ENCODE data around the gene SRM. TPM values are rescaled to one million over a fixed set of nuclear protein-coding genes. Genes with fewer than 3 reads are reported as not detected.

The SRM gene
- total and polyA plus RNA-seq, 2 of the 13 experiments (the other 11 are each of a cell fraction or from before 2014, with no cell fraction given) = 27.9 to 31.8 TPM

DNA sequence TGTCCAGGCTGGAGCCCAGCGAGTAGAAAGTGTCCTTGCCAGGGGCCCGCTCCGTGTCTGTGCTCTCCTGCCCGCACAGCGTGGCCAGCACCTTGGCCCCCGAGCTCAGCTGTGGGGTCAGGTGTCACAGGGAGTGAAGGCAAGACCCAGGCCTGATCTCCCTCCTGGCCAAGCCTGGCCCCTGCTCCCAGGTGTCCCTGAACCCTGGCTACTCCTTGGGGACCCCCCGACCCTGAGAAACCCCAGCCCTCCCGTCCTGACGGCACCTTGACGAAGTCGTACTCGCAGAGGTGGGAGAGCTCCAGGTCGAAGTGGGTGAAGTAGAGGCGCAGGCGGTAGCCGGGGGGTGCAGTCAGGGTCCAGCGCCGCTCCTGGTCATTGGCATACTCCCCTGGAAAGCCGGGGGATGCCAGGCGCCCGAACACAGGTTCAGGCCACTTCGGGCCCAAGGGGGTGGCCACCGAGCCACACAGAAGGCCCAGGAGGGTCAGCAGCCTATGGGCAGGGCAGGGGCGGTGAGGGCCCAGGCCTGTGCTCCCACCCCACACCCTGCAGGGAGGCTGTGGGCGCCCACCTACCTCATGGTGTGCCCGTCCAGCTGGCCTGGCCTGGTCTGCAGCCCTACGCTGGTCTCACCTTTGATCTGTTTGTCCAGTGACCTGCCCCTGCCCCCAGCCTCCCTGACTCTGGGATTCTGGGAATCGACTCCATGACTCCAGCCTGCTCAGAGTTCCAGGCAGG lies 13.0 kb downstream of the SRM start, which contains the start of gene MASP2 (continued):
- TF ChIP-seq, protein P1, sequence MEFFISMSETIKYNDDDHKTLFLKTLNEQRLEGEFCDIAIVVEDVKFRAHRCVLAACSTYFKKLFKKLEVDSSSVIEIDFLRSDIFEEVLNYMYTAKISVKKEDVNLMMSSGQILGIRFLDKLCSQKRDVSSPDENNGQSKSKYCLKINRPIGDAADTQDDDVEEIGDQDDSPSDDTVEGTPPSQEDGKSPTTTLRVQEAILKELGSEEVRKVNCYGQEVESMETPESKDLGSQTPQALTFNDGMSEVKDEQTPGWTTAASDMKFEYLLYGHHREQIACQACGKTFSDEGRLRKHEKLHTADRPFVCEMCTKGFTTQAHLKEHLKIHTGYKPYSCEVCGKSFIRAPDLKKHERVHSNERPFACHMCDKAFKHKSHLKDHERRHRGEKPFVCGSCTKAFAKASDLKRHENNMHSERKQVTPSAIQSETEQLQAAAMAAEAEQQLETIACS (CRISPR knock-in tag; IDR thresholded peaks at IDR 0.05) = no peak
- peak; percentile 91 for TF ChIP-seq RARA (CRISPR knock-in tag; IDR thresholded peaks at IDR 0.05)
- TF ChIP-seq, protein P2, sequence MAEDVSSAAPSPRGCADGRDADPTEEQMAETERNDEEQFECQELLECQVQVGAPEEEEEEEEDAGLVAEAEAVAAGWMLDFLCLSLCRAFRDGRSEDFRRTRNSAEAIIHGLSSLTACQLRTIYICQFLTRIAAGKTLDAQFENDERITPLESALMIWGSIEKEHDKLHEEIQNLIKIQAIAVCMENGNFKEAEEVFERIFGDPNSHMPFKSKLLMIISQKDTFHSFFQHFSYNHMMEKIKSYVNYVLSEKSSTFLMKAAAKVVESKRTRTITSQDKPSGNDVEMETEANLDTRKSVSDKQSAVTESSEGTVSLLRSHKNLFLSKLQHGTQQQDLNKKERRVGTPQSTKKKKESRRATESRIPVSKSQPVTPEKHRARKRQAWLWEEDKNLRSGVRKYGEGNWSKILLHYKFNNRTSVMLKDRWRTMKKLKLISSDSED (CRISPR knock-in tag; IDR thresholded peaks at IDR 0.05) = no peak
- TF ChIP-seq EED (CRISPR knock-in tag; IDR thresholded peaks at IDR 0.05) = no peak
- 0 out of 2 replicates have a peak, but pooled peaks have one; percentile 60 for TF ChIP-seq ZNF761 (CRISPR knock-in tag; conservative IDR thresholded peaks at IDR 0.05)
- TF ChIP-seq, protein P3, sequence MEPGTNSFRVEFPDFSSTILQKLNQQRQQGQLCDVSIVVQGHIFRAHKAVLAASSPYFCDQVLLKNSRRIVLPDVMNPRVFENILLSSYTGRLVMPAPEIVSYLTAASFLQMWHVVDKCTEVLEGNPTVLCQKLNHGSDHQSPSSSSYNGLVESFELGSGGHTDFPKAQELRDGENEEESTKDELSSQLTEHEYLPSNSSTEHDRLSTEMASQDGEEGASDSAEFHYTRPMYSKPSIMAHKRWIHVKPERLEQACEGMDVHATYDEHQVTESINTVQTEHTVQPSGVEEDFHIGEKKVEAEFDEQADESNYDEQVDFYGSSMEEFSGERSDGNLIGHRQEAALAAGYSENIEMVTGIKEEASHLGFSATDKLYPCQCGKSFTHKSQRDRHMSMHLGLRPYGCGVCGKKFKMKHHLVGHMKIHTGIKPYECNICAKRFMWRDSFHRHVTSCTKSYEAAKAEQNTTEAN (CRISPR knock-in tag; conservative IDR thresholded peaks at IDR 0.05) = no peak
- no peak for TF ChIP-seq XBP1 (CRISPR knock-in tag; IDR thresholded peaks at IDR 0.05)
- TF ChIP-seq ZFX (CRISPR knock-in tag; IDR thresholded peaks at IDR 0.05; ENCODE audit: low read depth) = peak; percentile 89
- no peak for TF ChIP-seq NCOA1 (CRISPR knock-in tag; IDR thresholded peaks at IDR 0.05)
- TF ChIP-seq, protein P4, sequence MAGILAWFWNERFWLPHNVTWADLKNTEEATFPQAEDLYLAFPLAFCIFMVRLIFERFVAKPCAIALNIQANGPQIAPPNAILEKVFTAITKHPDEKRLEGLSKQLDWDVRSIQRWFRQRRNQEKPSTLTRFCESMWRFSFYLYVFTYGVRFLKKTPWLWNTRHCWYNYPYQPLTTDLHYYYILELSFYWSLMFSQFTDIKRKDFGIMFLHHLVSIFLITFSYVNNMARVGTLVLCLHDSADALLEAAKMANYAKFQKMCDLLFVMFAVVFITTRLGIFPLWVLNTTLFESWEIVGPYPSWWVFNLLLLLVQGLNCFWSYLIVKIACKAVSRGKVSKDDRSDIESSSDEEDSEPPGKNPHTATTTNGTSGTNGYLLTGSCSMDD (CRISPR knock-in tag; IDR thresholded peaks at IDR 0.05) = no peak
- 0 out of 2 replicates have a peak, but pooled peaks have one; percentile 64 for TF ChIP-seq ARNTL (CRISPR knock-in tag; IDR thresholded peaks at IDR 0.05)
- TF ChIP-seq ZSCAN21 (CRISPR knock-in tag; IDR thresholded peaks at IDR 0.05; ENCODE audit: borderline replicate concordance) = peak; percentile 78
- TF ChIP-seq, protein P5, sequence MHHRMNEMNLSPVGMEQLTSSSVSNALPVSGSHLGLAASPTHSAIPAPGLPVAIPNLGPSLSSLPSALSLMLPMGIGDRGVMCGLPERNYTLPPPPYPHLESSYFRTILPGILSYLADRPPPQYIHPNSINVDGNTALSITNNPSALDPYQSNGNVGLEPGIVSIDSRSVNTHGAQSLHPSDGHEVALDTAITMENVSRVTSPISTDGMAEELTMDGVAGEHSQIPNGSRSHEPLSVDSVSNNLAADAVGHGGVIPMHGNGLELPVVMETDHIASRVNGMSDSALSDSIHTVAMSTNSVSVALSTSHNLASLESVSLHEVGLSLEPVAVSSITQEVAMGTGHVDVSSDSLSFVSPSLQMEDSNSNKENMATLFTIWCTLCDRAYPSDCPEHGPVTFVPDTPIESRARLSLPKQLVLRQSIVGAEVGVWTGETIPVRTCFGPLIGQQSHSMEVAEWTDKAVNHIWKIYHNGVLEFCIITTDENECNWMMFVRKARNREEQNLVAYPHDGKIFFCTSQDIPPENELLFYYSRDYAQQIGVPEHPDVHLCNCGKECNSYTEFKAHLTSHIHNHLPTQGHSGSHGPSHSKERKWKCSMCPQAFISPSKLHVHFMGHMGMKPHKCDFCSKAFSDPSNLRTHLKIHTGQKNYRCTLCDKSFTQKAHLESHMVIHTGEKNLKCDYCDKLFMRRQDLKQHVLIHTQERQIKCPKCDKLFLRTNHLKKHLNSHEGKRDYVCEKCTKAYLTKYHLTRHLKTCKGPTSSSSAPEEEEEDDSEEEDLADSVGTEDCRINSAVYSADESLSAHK (CRISPR knock-in tag; IDR thresholded peaks at IDR 0.05; ENCODE audit: borderline replicate concordance) = no peak
- TF ChIP-seq ZNF446 (CRISPR knock-in tag; IDR thresholded peaks at IDR 0.05) = 0 out of 2 replicates have a peak, but pooled peaks have one; percentile 45
- no peak for TF ChIP-seq RFX1 (IDR thresholded peaks at IDR 0.05)
- TF ChIP-seq, protein P6, sequence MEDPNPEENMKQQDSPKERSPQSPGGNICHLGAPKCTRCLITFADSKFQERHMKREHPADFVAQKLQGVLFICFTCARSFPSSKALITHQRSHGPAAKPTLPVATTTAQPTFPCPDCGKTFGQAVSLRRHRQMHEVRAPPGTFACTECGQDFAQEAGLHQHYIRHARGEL (CRISPR knock-in tag; IDR thresholded peaks at IDR 0.05) = no peak
- no peak for TF ChIP-seq RBAK (CRISPR knock-in tag; IDR thresholded peaks at IDR 0.05)
- no peak for TF ChIP-seq GFI1 (CRISPR knock-in tag; IDR thresholded peaks at IDR 0.05; ENCODE audit: borderline replicate concordance)
- TF ChIP-seq ZNF775 (CRISPR knock-in tag; IDR thresholded peaks at IDR 0.05; ENCODE audit: borderline replicate concordance) = no peak
- no peak for TF ChIP-seq FLYWCH1 (CRISPR knock-in tag; IDR thresholded peaks at IDR 0.05)
